ENCODE results near the gene STK24.
A peak's percentile ranks its signal among the peaks of the same experiment; 100 is the strongest.

The STK24 gene

GRCh38 chr13:98446234-98446621, 130.7 kb downstream of the STK24 start:
- no peak for DNase-seq

- DNase-seq = peak; percentile 80
These were observed 131.3 kb downstream of the STK24 start for GRCh38 chr13:98445340-98446233.

DNA sequence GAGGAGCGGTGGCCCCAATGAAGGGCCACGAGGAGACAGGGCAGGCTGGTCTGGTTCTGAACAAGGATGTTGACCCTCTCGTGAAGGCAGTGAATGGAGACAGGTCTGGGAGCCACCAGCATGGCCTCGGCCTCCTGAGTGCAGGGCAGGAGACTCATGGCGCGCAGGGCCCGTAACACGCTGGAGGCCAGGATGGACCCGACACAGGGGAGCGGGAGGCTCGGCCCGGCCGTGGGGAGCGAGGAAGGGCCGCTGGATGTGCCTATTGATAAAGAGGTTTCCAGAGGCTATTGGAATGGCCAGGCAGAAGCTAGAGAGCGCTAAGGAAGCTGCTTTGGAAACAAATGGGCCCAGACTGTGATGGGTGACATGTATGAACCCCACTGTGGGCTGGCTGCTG, 132.5 kb downstream of the STK24 start:
- no peak for DNase-seq

- no peak for DNase-seq
These were observed 133.0 kb downstream of the STK24 start for GRCh38 chr13:98443800-98444325.

DNA sequence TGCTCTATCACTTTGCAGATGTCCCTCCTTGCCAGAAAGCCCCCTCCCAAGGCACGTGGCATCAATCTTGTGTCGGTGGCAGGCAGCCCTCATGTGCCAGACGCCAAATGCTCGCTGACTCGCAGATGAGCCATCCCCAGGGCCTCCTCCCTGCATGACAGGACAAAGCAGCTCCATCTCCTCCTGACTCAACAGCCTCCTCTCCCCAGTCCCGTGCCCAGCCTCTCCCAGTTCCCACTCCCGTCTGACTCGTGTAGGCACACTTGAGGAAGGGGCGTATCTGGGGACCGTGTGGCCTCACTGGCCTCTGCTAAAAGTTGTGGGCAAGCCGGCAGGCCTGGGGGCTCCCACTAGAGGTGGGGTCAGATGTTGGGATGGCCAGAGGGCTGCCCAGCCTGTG, 133.6 kb downstream of the STK24 start:
- DNase-seq = no peak

- DNase-seq = no peak
These were observed 134.3 kb downstream of the STK24 start for GRCh38 chr13:98442391-98443230.

DNA sequence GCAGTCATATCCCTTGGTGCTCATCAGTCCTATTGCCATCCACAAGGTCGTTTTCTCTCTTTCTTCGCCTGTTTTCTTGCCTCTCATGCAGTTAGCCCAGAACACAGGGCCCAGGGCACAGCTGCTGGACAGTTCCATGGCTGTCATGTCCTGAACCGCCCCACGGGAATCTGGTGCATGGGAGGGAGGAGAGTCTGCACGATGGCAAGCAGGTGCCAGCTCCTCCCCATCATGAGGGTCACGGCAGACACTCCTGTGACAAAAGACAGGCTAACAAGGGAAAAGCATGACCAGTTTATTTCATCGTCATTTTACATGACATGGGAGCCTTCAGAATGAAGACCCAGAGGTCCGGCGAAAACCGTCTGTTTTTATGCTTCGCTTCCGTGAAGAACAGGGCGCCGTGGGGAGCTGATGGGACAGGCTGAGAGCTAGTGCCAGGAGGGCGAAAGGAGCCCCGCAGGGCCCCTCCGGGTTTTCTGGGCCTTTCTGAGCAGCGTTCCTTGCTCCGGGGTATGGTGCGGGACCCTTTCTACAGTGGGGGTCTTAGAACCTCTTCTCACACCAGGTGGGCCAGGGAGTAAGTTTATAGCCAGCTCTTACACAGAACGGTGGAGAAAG, 135.7 kb downstream of the STK24 start:
- no peak for DNase-seq

DNA sequence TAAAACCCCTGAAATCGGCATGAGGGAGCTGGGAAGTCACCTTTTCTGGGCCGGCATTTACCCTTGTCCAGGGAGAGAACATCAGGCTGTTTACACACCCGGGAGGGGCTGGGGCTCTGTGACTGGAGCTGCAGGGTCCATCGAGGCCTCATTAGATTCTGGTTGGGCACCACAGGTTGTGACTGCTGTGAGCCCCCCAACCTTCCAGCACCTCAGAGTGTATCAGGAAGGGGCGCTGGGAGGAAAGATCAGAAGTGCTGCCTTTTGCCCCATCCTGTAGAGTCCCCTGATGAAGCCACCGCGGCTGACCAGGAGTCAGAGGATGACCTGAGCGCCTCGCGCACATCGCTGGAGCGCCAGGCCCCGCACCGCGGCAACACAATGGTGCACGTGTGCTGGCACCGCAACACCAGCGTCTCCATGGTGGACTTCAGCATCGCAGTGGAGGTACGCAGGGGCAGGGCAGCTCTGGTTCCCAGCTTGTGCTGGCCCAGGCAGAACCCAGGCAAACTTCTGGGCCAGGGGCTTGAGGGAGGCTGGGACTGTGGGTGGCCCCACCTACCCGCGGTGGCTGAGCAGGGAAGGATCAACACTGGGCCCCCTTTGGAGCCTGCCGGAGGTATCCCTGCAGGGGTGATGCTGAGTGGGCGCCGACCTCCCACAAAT, 136.4 kb downstream of the STK24 start:
- no peak for DNase-seq

- no peak for DNase-seq
These were observed 137.0 kb downstream of the STK24 start for GRCh38 chr13:98439896-98440295.

- no peak for DNase-seq
These were observed 137.6 kb downstream of the STK24 start for GRCh38 chr13:98439126-98439828.

DNA sequence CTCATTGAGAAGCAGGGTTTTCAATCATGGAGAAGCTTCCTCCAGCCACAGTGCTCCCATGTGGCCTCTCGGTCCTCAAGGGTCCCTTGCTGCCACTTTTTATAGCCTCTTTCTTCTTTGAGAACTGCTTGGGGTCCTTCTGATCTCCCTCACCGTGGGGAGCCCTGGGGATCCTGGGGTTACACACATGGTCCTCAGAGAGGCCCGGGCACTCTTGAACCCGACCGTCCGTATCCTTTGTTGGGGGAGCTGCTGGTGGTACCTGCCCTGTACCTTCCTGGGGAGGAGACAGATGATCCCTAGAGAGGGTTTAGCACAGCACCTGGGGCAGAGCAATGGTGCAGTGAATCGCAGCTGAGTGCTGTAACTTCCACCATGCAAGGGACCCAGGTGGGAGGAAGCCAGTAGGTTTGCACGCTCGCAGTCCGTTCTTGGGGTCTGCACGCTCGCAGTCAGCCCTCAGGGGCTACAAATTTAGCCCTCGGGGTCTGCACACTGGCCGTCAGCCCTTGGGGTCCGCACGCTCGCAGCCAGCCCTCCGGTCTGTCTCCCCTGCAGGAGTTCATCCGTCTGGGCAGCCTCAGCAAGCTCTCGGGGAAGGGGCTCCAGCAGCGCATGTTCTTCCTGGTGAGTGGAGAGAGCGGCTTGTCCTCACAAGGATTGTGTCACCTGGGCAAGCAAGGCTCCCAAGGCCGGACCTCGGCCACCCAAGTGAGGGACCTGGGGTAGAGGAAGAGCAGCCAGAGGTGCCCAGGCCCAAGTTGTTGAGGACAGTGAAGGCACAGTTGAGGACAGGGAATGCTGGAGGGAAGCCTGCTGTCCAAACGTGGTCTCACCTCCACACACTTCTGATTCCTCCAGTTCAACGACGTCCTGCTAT, 138.4 kb downstream of the STK24 start:
- no peak for DNase-seq

- DNase-seq = no peak
These were observed 140.5 kb downstream of the STK24 start for GRCh38 chr13:98436233-98436910.

DNA sequence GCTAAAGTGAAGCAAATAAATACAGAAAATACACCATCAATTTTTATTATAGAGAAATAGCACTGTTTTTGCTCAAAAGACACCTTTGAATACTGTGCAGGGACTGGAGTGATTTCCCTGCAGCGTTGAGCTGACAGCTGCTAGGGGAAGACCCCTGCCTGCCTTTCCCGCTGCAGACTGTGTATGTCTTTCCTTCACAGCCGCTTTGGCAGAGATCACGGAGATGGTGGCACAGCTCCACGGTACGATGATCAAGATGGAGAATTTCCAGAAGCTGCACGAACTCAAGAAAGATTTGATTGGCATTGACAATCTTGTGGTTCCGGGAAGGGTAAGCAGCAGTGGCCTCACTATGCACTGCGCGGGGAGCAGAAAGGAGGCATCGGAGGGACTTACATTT, 141.5 kb downstream of the STK24 start:
- DNase-seq = no peak

DNA sequence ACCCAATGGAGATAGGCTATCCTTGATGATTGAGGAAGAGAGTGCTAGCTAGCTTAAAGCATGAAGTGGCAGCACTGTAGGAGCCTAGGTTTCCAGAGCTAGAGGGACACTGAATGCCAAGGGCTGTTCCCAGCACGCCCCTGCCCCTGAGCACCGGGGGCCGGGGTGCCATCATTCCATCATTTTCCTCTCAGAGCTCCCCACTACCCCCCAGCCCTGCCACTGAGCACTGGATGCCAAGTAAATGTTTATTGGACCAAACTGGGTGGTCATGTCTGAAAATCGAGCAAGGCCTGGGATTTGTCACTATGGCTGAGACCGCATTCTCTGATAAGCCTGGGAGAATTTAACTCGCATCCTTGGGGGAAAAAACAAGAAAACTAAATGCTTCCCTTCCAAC, 142.8 kb downstream of the STK24 start:
- DNase-seq = no peak

- DNase-seq = no peak
These were observed 143.3 kb downstream of the STK24 start for GRCh38 chr13:98433654-98434053.

DNA sequence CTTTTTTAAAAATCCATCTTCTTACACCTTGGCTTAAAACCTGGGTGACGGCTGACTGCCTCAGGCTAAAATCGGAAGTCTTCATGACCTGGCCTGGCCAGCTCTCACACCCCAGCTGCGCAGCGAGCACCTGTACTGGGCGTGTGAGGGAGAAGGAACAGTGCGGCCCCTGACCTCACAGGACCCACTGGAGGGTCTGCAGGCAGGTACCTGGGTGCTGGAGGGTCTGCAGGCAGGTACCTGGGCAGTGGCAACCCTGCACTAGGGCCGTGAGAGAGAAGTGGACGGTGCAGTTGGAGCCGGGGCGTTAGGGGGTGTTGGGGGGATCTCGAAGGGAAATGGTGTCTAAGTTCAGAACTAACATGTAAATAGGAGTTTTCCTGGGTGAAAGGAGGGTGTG, 144.3 kb downstream of the STK24 start:
- DNase-seq = no peak

- no peak for DNase-seq
These were observed 146.8 kb downstream of the STK24 start for GRCh38 chr13:98429977-98430736.

DNA sequence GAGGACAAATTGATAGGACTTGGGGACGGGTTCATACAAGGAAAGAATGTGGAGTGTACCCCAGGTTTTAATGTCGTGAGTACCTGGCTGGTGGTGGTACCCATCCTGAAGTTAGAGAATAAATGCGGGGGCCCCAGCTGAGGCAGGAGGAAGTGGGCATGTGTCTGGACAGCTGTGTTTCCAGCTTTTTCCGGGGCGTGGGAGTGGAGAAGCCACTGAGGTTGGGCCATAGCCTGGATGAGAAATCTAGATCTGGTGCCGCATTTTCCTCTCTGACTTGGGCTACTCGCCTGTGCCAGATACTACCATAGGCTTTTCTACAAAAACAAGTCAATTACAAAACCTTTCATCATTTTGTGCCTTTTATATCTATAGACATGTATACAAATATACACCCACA, 147.4 kb downstream of the STK24 start:
- no peak for DNase-seq

- no peak for DNase-seq
These were observed 147.8 kb downstream of the STK24 start for GRCh38 chr13:98429081-98429480.
